HCT116 (cell line): Measurements from ENCODE around the gene PHYKPL.

Experiments used
- ATF3 ChIP-seq: IDR thresholded peaks from 2 replicates; pipeline ENCODE4 v1.6.1; 2012
- CEBPB ChIP-seq: IDR thresholded peaks from 2 replicates; pipeline ENCODE4 v1.6.1; 2012; ENCODE audit warnings: low read depth
- CTCF ChIP-seq, 3 experiments: fragments of 200-600 bp in 1 of 3; sonication (generic) in 1 of 3; IDR thresholded peaks in 2 of 3; conservative IDR thresholded peaks in 1 of 3; 2 replicates each; pipeline ENCODE4 v1.5.1; 2012 to 2017; ENCODE audit warnings: low read depth in 2 of 3, low read length in 2 of 3, antibody characterized with exemption in 1 of 3, borderline replicate concordance in 1 of 3, control low read depth in 1 of 3, mild to moderate bottlenecking in 1 of 3, mixed read lengths in 1 of 3, mixed run types in 1 of 3, moderate library complexity in 1 of 3; ENCODE audit not compliant: insufficient read depth in 1 of 3
- EZH2 ChIP-seq: fragments of 200-600 bp; sonication (generic); IDR thresholded peaks from 2 replicates; pipeline ENCODE4 v1.6.1; 2017; ENCODE audit warnings: antibody characterized with exemption, mixed run types
- EZH2phosphoT487 ChIP-seq: fragments of 200-600 bp; IDR thresholded peaks from 2 replicates; pipeline ENCODE4 v1.6.1; 2018; ENCODE audit warnings: antibody characterized with exemption, borderline replicate concordance
- MAX ChIP-seq: IDR thresholded peaks from 2 replicates; pipeline ENCODE4 v1.6.1; 2012
- POLR2A ChIP-seq: IDR thresholded peaks from 2 replicates; pipeline ENCODE4 v1.7.0; 2011; ENCODE audit warnings: borderline replicate concordance; ENCODE audit not compliant: insufficient read depth, insufficient read length; ENCODE audit errors: extremely low read depth
- POLR2AphosphoS5 ChIP-seq: IDR thresholded peaks from 2 replicates; pipeline ENCODE4 v1.6.1; 2011; ENCODE audit warnings: mild to moderate bottlenecking, low read depth, low read length, moderate library complexity
- RAD21 ChIP-seq: IDR thresholded peaks from 2 replicates; pipeline ENCODE4 v1.6.1; 2012; ENCODE audit warnings: low read depth, mild to moderate bottlenecking
- REST ChIP-seq: IDR thresholded peaks from 2 replicates; pipeline ENCODE4 v1.6.1; 2012; ENCODE audit warnings: low read depth
- SIN3A ChIP-seq: IDR thresholded peaks from 2 replicates; pipeline ENCODE4 v1.6.1; 2012; ENCODE audit warnings: low read depth
- SRF ChIP-seq: IDR thresholded peaks from 2 replicates; pipeline ENCODE4 v1.6.1; 2012; ENCODE audit warnings: low read depth
- ZBTB33 ChIP-seq: IDR thresholded peaks from 2 replicates; pipeline ENCODE4 v1.6.1; 2011; ENCODE audit warnings: mild to moderate bottlenecking, low read length, moderate library complexity; ENCODE audit not compliant: insufficient replicate concordance; ENCODE audit errors: extremely low read depth
- ZNF274 ChIP-seq: fragments of 200-500 bp; sonication (Bioruptor generic); IDR thresholded peaks from 2 replicates; pipeline ENCODE4 v1.6.1; 2014; ENCODE audit warnings: mild to moderate bottlenecking, low read depth, low read length, inconsistent platforms

- no peak for TF ChIP-seq EZH2phosphoT487
- no peak for TF ChIP-seq CTCF (IDR thresholded peaks at IDR 0.05 in 2 of 3, conservative IDR thresholded peaks at IDR 0.05 in 1 of 3; ENCODE audit: borderline replicate concordance in 1 of 3, insufficient read depth in 1 of 3, low read depth in 2 of 3, low read length in 2 of 3)
- no peak for TF ChIP-seq SIN3A
- no peak for TF ChIP-seq RAD21
- no peak for TF ChIP-seq EZH2
- no peak for TF ChIP-seq MAX
- no peak for TF ChIP-seq REST
- TF ChIP-seq POLR2A, result no peak
- no peak for TF ChIP-seq ZNF274
- TF ChIP-seq SRF, result no peak
- TF ChIP-seq ZBTB33, result no peak
- TF ChIP-seq ATF3, result no peak
- TF ChIP-seq CEBPB, result no peak
- TF ChIP-seq POLR2AphosphoS5, result no peak
Observed at GRCh38 chr5:178236679-178237078, 4.1 kb upstream of the PHYKPL start.
